ENCODE measurements around the gene CD52. TPM values are rescaled to one million over a fixed set of nuclear protein-coding genes. Genes with fewer than 3 reads are reported as not detected.

CD52 gene
- total RNA-seq, 1 experiment from 2014 or later: 2.0 TPM

DNA sequence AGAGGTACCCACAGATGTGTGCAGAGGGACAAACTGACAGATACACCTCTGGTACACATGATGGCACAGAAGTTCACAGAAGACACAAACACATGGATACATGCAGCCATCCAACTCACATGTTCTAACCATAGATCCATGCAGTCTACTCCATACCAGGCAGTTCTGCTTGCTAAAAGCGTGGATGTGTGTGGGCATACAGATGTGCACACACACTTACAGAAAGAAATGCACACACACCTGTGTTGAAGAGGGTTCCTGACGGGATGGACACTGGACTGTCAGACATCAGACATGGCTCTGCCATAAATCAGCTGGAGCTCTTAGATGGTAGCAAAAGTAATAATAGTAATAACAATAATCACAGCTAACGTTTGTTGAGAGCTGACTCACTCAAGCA is 6.8 kb downstream of the CD52 start:
- intact Hi-C loops (cut with micrococcal nuclease): loop anchor here (5.0 kb wide), 1 partner anchor 157 kb away; the partner anchor contains the start of genes C1orf232 and ZNF593
- CTCF ChIA-PET: no interaction called here
- Histone ChIP-seq H3K9me3 (ENCODE audit: control insufficient read depth in 1 of 2, insufficient read depth in 1 of 2, low read depth in 1 of 2, low read length in 2 of 2) (no peaks in the 10 kb centered on the region), H4K20me1 (ENCODE audit: insufficient read depth) (no peaks in the 10 kb centered on the region), H3K9me2 (ENCODE audit: insufficient read depth) (no peaks in the 10 kb centered on the region), H2AFZ (ENCODE audit: low read depth, low read length, poor library complexity, severe bottlenecking) (no peak overlapping the region), H3K9ac (ENCODE audit: low read length) (no peak overlapping the region), H3K4me2 (ENCODE audit: low read length) (no peak overlapping the region), H3K4me3 (replicated peaks in 1 of 2; ENCODE audit: low read depth in 1 of 2, low read length in 2 of 2) (no peak overlapping the region), H3K4me1 (ENCODE audit: control insufficient read depth in 1 of 2, insufficient read depth in 2 of 2, low read length in 2 of 2) (peaks cover 3 to 5% of the 10 kb centered on the region in 2 experiments; a peak in 3 of 4 replicates), H3K27ac (ENCODE audit: low read depth, low read length) (no peak overlapping the region), H3K79me2 (ENCODE audit: insufficient read depth, low read length) (no peaks in the 10 kb centered on the region), H3K27me3 (ENCODE audit: insufficient read depth, low read length) (no peaks in the 10 kb centered on the region), H3K36me3 (ENCODE audit: control insufficient read depth in 1 of 2, insufficient read depth in 2 of 2, low read length in 2 of 2) (peaks cover 0 to 10% of the 10 kb centered on the region in 2 experiments; a peak in 2 of 4 replicates)
- BruUV-seq (replicated peaks): no TSS peak
- RAD21 ChIA-PET (ENCODE audit: low non-redundant PET in 1 of 2, low total read pairs in 2 of 2, uncharacterized antibody in 2 of 2, unreplicated experiment in 2 of 2): no interaction called here
- TF ChIP-seq EZH2phosphoT487 (IDR thresholded peaks at IDR 0.05; ENCODE audit: borderline replicate concordance) (no peak), ZNF274 (IDR thresholded peaks at IDR 0.05; ENCODE audit: low read depth, low read length) (no peak), FOSL1 (IDR thresholded peaks at IDR 0.05; ENCODE audit: low read depth) (no peak), EZH2 (IDR thresholded peaks at IDR 0.05) (no peak), SIN3A (IDR thresholded peaks at IDR 0.05; ENCODE audit: low read depth) (no peak)
- TF ChIP-seq, protein P1, sequence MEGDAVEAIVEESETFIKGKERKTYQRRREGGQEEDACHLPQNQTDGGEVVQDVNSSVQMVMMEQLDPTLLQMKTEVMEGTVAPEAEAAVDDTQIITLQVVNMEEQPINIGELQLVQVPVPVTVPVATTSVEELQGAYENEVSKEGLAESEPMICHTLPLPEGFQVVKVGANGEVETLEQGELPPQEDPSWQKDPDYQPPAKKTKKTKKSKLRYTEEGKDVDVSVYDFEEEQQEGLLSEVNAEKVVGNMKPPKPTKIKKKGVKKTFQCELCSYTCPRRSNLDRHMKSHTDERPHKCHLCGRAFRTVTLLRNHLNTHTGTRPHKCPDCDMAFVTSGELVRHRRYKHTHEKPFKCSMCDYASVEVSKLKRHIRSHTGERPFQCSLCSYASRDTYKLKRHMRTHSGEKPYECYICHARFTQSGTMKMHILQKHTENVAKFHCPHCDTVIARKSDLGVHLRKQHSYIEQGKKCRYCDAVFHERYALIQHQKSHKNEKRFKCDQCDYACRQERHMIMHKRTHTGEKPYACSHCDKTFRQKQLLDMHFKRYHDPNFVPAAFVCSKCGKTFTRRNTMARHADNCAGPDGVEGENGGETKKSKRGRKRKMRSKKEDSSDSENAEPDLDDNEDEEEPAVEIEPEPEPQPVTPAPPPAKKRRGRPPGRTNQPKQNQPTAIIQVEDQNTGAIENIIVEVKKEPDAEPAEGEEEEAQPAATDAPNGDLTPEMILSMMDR (IDR thresholded peaks at IDR 0.05 in 2 of 3, conservative IDR thresholded peaks at IDR 0.05 in 1 of 3; ENCODE audit: borderline replicate concordance in 1 of 3, insufficient read depth in 1 of 3, low read depth in 2 of 3, low read length in 2 of 3): no peak
- ATAC-seq: no peak
- DNase-seq (ENCODE audit: low read depth, low spot score): no peak
- POLR2A ChIA-PET: no interaction called here

DNA sequence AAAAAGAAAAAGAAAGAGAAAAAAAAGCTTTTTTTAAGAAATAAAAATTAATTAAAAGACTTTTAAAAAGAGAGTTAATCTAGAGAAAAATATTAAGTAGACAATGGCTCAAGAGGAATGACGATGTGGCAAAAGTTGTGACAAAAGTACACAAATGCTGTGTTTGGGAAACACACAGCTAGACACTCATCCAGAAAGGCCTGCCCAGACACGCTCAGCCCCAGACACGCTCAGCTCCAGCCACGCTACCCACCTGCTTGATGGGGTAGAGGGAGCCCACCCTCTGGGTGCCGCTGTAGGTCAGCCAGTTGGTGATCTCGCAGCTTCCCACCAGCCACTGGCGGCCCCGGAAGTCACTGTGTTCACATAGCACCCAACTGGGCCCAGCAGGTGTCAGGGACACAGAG is 10.2 kb downstream of the CD52 start:
- Histone ChIP-seq H3K79me2 (ENCODE audit: insufficient read depth, low read length) (no peaks in the 10 kb centered on the region), H4K20me1 (ENCODE audit: insufficient read depth) (no peaks in the 10 kb centered on the region), H3K36me3 (ENCODE audit: control insufficient read depth in 1 of 2, insufficient read depth in 2 of 2, low read length in 2 of 2) (peaks cover 0 to 11% of the 10 kb centered on the region in 2 experiments; a peak in 2 of 4 replicates), H3K4me1 (ENCODE audit: control insufficient read depth in 1 of 2, insufficient read depth in 2 of 2, low read length in 2 of 2) (peaks cover 0 to 5% of the 10 kb centered on the region in 2 experiments; a peak in 2 of 4 replicates), H3K9me2 (ENCODE audit: insufficient read depth) (no peaks in the 10 kb centered on the region), H3K9ac (ENCODE audit: low read length) (no peak overlapping the region), H3K27me3 (ENCODE audit: insufficient read depth, low read length) (no peaks in the 10 kb centered on the region), H3K27ac (ENCODE audit: low read depth, low read length) (no peak overlapping the region), H2AFZ (ENCODE audit: low read depth, low read length, poor library complexity, severe bottlenecking) (no peak overlapping the region), H3K4me2 (ENCODE audit: low read length) (no peak overlapping the region), H3K9me3 (ENCODE audit: control insufficient read depth in 1 of 2, insufficient read depth in 1 of 2, low read depth in 1 of 2, low read length in 2 of 2) (no peaks in the 10 kb centered on the region), H3K4me3 (replicated peaks in 1 of 2; ENCODE audit: low read depth in 1 of 2, low read length in 2 of 2) (no peak overlapping the region)
- POLR2A ChIA-PET: interaction anchor here (0.7 kb wide), 1 partner anchor 89 kb away, joined by 3 read pairs; no protein-coding TSS in a partner anchor
- CTCF ChIA-PET: no interaction called here
- DNase-seq (ENCODE audit: low read depth, low spot score) (no peak), ATAC-seq (no peak)
- BruUV-seq (replicated peaks): no TSS peak
- TF ChIP-seq FOSL1 (IDR thresholded peaks at IDR 0.05; ENCODE audit: low read depth) (no peak), ZFX (IDR thresholded peaks at IDR 0.05) (no peak), ELF1 (IDR thresholded peaks at IDR 0.05; ENCODE audit: borderline replicate concordance, low read depth) (no peak)
- TF ChIP-seq, protein P2, sequence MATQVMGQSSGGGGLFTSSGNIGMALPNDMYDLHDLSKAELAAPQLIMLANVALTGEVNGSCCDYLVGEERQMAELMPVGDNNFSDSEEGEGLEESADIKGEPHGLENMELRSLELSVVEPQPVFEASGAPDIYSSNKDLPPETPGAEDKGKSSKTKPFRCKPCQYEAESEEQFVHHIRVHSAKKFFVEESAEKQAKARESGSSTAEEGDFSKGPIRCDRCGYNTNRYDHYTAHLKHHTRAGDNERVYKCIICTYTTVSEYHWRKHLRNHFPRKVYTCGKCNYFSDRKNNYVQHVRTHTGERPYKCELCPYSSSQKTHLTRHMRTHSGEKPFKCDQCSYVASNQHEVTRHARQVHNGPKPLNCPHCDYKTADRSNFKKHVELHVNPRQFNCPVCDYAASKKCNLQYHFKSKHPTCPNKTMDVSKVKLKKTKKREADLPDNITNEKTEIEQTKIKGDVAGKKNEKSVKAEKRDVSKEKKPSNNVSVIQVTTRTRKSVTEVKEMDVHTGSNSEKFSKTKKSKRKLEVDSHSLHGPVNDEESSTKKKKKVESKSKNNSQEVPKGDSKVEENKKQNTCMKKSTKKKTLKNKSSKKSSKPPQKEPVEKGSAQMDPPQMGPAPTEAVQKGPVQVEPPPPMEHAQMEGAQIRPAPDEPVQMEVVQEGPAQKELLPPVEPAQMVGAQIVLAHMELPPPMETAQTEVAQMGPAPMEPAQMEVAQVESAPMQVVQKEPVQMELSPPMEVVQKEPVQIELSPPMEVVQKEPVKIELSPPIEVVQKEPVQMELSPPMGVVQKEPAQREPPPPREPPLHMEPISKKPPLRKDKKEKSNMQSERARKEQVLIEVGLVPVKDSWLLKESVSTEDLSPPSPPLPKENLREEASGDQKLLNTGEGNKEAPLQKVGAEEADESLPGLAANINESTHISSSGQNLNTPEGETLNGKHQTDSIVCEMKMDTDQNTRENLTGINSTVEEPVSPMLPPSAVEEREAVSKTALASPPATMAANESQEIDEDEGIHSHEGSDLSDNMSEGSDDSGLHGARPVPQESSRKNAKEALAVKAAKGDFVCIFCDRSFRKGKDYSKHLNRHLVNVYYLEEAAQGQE (IDR thresholded peaks at IDR 0.05; ENCODE audit: low read depth): no peak
- TF ChIP-seq, protein P1 (IDR thresholded peaks at IDR 0.05 in 2 of 3, conservative IDR thresholded peaks at IDR 0.05 in 1 of 3; ENCODE audit: borderline replicate concordance in 1 of 3, insufficient read depth in 1 of 3, low read depth in 2 of 3, low read length in 2 of 3): no peak
- RAD21 ChIA-PET (ENCODE audit: low non-redundant PET in 1 of 2, low total read pairs in 2 of 2, uncharacterized antibody in 2 of 2, unreplicated experiment in 2 of 2): no interaction called here
- intact Hi-C loops (cut with micrococcal nuclease): no loop called here
